SIG-M5 treated with dmso at 0.1 percent for 504 hours (cell line): Measurements from ENCODE around the gene RPL27.
"Not testable (repeated sequence)": the region's sequence is repeated elsewhere in the genome, so short reads cannot be mapped to it uniquely, and the experiment has no call there.

Experiments used
- DNase-seq: peaks from one replicate; lab custom pipeline; 2025; ENCODE audit not compliant: unreplicated experiment; lab: John Stamatoyannopoulos, UW

Gene RPL27

GRCh38 chr17:42997984-42998938 is at the start of gene RPL27:
TSS of gene RPL27 (plus strand) at chr17:42998419. CDS start at chr17:42998751, 332 bp downstream.
- peak; percentile 100 for DNase-seq

DNA sequence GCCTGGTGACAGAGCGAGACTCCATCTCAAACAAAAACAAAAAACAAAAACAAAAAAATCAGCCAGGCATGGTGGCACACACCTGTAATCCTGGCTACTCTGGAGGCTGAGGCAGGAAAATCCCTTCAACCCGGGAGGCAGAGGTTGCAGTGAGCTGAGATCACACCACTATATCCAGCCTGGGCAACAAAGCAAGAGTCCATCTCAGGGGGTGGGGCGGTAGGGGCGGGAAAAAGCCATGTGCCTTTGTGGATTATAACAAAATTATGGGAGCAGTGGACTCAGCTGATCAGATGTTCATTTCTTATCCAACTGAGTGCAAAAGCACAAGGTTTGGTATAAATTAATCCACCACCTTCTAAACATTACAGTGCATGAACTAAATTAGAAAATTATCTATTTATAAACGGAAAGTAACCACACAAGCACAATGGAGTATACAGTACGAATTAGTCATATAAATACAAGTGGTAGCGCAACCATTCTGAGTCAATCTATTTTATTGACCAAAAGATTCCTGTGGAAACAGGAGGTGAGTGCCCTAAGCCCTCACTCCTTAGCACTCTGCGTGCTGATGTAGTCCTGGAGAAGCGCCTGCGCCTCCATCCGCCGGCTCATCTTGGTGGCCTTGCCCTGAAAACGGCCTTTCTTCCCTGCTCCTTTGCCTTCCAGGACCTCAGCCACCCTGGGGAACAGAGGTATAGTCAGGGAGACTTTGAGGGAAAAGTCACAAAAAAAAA is 48.0 kb upstream of the RPL27 start:
- no peak for DNase-seq

DNA sequence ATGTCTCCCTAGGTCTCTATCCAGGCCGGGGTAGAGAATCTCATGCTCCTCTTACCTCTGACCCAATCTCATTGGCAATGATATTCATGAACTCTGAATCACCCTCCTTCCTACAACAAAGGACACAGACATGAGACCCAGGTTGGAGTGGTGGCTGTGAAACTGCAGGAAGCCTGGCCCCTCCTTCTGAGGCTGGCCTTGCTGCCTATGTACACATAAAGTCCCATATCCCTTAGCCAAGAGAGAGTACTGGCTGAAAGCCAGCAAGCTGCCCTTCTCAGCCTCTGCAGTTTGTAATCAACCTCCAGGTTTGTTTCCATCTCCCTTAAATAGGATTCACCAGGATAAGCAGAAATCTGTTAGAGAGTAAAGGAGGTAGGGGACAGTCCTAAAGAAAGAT is 44.5 kb upstream of the RPL27 start:
- no peak for DNase-seq

DNA sequence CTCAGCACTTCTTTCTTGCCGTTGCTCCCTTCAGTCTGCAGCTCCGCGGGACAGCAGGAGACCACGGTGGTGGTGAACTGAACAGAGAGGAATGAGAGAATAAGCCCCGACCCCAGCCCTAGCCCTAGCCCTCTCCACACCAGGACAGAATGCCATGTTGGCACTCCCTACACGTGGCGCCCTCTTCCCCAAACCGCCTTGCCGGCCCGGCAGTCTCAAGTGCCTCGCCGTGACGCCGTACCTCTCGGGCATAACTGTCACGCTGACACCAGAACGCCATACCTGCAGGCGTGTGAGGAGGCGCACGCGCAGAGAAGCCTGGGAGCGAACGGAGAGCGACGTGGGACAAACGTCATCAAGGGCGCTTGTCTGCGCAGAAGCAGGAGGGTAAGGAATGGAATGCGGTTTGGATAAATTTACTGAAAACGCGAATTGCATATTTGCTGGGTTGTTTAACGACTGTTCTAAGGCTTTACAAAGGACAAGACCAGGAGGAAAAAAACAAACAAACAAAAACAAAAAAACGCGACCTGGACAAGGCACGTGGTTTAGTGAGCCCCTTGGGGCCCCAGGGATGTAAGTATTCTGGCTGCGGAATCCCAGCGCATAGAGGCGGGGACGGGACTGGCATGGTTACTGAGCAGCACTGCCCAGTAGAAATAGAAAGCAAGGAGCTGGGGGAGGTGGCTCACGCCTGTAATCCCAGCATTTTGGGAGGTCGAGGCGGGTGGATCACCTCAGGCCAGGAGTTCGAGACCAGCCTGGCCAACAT is 33.9 kb upstream of the RPL27 start, which contains the start of gene AARSD1:
AARSD1 (minus strand) TSS at position 294 of the 772 bp plus-strand sequence; CDS start at position 280, 14 bp downstream.
- peak; percentile 93 for DNase-seq

DNA sequence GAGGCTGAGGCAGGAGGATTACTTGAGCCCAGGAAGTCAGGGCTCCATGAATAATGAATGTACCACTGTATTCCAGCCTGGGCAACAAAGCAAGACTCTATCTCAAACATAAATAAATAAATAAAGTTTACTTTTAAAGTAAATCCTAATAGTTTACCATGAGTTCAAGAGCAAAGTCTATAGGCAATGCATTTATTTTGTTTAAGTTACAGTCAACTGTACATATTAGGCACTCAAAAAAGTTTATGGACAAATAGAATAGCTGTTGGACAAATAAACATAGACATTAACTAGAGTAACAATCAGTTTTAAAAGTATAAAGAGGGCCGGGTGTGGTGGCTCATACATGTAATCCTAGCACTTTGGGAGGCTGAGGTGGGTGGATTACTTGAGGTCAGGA is 30.3 kb upstream of the RPL27 start:
- no peak for DNase-seq

- peak; percentile 46 for DNase-seq
These were observed 29.1 kb upstream of the RPL27 start for GRCh38 chr17:42969001-42969581.

GRCh38 chr17:42971589-42971988 is 26.6 kb upstream of the RPL27 start:
- no peak for DNase-seq

DNA sequence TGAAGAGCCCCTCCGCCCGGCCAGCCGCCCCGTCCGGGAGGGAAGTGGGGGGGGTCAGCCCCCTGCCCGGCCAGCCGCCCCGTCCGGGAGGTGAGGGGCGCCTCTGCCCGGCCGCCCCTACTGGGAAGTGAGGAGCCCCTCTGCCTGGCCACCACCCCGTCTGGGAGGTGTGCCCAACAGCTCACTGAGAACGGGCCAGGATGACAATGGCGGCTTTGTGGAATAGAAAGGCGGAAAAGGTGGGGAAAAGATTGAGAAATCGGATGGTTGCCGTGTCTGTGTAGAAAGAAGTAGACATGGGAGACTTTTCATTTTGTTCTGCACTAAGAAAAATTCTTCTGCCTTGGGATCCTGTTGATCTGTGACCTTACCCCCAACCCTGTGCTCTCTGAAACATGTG is 24.9 kb upstream of the RPL27 start:
- DNase-seq = not testable (repeated sequence)

- DNase-seq = no peak
These were observed 23.0 kb upstream of the RPL27 start for GRCh38 chr17:42975265-42975664.

DNA sequence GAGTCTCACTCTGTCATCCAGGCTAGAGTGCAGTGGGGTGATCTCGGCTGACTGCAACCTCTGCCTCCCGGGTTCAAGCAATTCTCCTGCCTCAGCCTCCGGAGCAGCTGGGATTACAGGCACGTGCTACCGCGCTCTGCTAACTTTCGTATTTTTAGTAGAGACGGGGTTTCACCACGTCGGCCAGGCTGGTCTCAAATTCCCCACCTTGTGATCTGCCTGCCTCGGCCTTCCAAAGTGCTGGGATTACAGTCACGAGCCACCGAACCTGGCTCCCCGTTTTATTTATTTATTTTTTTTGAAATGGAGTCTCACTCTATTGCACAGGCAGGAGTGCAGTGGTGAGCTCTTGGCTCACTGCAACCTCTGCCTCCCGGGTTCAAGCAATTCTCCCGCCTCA is 22.5 kb upstream of the RPL27 start:
- DNase-seq = not testable (repeated sequence)

DNA sequence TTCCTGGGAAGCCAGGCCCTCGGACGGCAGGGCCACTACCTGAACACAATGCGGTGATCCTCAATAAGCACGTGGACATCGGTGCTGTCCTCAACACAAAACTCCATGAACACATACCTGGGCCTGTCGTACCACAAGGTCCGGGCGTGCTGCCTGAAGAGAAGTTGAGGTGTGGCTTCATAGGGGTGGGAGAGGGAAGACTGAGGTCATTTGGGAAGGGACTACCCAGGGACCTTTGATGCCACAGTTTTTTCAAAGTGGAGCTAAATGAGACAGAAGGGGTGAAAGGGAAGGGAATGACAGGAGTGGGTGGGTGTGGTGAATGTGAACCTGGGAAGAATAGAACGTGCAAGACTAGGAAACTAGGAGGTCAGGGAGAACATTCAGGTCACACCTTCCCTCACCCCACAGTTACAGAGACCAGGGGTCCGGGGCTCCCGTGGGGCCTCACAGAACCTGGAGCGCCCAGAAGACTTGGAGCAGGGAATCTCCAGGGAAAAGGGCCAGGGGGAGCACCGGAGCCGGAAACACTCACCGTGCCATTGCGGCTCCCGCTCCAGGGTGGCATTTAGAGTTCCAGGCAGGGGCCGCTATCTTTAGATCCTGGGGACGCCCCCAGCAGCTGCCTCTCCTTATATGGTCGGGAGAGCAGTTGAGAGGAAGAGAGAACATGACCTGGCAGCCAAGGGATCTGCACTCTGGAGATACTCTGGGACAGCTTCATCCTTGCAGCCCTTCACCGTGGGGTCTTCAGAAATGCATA is 18.5 kb upstream of the RPL27 start, which contains the start of gene PTGES3L:
PTGES3L (minus strand) TSS at position 570 of the 763 bp plus-strand sequence; CDS start at position 543, 27 bp downstream.
- DNase-seq = peak; percentile 69

DNA sequence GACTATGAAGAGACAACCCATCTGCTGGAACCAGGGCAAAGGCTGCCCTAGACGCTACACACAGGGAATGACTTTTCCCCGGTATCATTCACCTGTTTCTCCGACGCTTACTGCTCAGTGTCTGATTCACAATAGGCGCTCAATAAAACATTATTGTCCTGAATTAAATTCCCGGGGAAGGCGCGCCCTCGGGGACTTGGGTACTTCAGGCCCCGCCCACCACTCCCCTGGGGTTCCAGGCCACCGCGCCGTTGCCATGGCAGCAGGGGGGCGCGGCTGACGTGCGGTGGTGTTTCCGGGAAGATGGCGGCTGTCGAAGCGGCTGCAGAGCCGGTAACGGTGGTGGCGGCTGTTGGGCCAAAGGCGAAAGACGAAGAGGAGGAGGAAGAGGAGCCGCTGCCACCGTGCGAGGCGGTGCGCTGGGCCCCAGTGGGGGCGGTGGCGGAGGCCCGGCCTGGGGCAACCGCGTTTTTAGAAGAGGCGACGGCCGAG is 17.9 kb upstream of the RPL27 start, which contains the start of gene RUNDC1:
RUNDC1 (plus strand) TSS at position 292 of the 492 bp plus-strand sequence; CDS start at position 304, 12 bp downstream.
- DNase-seq = peak; percentile 78

DNA sequence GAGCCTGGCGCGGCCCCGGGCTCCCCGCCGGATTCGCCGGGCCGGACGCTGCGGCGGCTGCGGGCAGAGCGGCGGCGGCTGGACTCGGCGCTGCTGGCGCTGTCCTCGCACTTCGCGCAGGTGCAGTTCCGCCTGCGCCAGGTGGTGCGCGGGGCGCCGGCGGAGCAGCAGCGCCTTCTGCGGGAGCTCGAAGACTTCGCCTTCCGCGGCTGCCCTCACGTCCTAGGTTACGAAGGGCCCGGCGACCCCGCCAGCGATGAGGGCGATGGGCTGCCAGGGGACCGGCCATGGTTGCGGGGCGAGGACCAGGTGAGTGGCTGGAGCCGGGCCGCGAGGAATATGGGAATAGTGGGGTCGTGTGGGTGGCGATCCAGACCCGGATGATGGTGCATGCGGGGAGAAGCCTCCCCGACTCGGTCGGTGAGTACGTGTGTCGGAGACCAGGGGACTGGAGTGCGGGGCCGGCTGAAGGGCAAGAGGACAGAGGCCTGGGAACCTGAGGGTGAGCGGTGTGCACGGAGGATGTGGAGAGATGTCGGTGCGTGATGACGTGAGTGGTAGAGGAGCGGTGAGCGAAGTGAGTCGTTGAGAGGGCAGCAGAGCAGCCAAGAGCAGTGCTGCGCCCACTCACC is 17.3 kb upstream of the RPL27 start:
- peak; percentile 69 for DNase-seq

- no peak for DNase-seq
These were observed 16.0 kb upstream of the RPL27 start for GRCh38 chr17:42982266-42982665.

DNA sequence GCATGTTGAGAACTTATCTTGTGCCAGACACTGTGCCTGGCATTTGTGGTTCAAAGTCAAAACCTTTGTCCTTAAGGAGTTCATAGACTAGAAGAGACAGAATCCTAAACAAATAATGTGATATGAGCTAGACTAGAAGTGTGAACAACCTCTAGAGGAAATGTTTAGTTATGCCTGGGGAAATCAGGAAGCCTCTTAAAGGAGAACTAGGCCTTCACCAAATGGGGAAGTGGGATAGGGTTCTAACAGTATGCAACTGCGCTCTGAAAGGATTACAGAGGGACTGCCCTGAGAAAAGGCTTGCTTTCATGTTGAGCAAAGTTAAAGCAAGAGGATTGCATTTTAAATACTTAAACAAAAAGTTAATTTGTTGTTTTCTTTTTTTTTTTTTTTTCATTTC is 13.0 kb upstream of the RPL27 start:
- DNase-seq = peak; percentile 96

- DNase-seq = no peak
These were observed 9.1 kb upstream of the RPL27 start for GRCh38 chr17:42989141-42989540.

DNA sequence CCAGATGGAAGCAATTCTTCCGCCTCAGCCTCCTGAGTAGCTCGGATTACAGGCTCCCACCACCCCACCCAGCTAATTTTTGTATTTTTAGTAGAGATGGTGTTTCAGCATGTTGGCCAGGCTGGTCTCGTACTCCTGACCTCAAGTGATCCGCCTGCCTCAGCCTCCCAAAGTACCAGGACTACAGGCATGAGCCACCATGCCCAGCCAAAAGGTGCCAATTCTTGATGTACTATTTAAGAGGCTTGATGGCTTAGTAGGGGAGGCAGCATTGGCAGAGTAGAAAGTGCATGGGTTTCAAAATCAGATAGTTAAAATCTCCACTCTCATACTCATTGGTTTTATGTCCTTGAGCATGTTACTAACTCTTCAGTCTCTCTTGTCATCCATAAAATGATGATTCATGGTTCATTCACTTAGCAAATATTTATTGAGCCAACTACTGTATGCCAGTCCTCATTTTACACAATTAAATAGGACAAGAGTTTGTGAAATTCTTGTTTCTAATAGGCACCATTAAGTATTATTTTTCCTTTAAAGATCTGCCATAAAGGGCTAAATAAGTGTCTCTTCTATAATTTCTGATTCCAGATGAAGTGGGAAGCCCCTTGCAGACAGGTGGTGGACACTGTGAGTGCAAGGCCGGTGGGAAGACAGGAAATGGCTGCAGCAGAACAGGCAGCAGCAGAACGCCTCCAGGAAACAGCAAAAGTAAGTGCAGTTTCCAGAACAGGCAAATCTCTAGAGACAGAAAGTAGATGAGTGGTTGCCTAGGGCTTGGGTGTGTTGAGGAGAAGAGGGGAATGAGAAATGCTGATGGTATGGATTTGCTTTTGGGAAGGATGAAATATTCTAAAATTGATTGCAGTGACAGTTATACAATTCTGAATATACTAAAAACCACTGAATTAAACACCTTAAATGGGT is 8.2 kb upstream of the RPL27 start:
- DNase-seq = no peak

- DNase-seq = no peak
These were observed 6.7 kb upstream of the RPL27 start for GRCh38 chr17:42991471-42991870.
